Activated naive CD4-positive, alpha-beta T cell treated with anti-CD3 and anti-CD28 coated beads, Interleukin-2, amount 50 U/mL, for 24 hours (primary cell): ENCODE measurements around the gene SDCBP2.

Experiments used
- H3K27ac Mint-ChIP-seq: one replicate; pipeline ENCODE4 v1.8.0; 2021; ENCODE audit warnings: mild to moderate bottlenecking, mixed read lengths
- H3K27me3 Mint-ChIP-seq: one replicate; pipeline ENCODE4 v1.8.0; 2021; ENCODE audit warnings: mixed read lengths
- H3K36me3 Mint-ChIP-seq: one replicate; pipeline ENCODE4 v1.8.0; 2021; ENCODE audit warnings: mixed read lengths
- H3K4me1 Mint-ChIP-seq: one replicate; pipeline ENCODE4 v1.8.0; 2021; ENCODE audit warnings: mixed read lengths
- H3K4me3 Mint-ChIP-seq: one replicate; pipeline ENCODE4 v1.8.0; 2021; ENCODE audit warnings: mild to moderate bottlenecking, mixed read lengths
- H3K9me3 Mint-ChIP-seq: one replicate; pipeline ENCODE4 v1.8.0; 2021; ENCODE audit warnings: mixed read lengths

Gene SDCBP2

DNA sequence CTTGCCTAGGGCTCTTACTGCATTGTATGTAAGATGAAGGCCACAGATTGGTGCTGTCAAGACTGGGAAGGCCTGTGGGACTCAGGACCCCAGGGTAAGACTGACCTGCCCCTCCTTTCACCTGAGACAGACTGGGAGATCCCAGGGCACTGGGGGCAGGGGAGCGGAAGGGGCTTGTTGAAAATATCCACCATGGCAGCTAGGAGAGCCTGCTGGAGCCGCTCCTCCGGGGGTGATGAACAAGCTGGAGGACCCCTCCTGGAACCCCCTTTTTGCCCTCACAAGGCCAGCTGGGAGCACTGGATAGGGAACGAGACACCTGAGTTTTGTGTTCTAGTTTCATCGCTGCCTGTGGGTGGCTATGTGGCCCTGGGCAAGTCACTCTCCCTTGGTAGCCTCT is 9.2 kb upstream of the SDCBP2 start:
- Mint-ChIP-seq H3K9me3 (no peaks in the 10 kb centered on the region), H3K27ac (no peak overlapping the region), H3K4me3 (no peak overlapping the region), H3K27me3 (no peaks in the 10 kb centered on the region), H3K36me3 (no peaks in the 10 kb centered on the region), H3K4me1 (peaks cover 24% of the 10 kb centered on the region)

DNA sequence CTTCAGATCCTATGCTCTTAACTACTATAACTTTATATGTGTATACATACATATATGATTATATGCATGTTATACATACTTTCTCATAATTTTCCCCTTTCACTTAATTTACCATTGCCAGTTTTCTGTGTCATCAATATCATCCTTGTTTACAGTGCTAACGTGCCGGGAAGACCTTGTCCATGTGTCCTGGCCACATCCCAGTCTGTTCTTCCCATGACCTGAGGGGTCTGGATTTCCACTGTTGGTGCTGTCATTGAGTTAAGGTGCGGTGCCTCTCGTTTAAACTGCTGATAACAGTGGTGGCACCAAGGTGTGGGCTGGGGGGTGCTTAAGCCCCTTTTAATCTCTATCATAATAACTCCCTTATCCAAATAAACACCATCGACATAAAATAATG is 8.5 kb upstream of the SDCBP2 start:
- Mint-ChIP-seq H3K9me3 (no peaks in the 10 kb centered on the region), H3K4me1 (peaks cover 29% of the 10 kb centered on the region), H3K36me3 (no peaks in the 10 kb centered on the region), H3K4me3 (no peak overlapping the region), H3K27ac (peak overlapping the region; percentile 42), H3K27me3 (no peaks in the 10 kb centered on the region)

DNA sequence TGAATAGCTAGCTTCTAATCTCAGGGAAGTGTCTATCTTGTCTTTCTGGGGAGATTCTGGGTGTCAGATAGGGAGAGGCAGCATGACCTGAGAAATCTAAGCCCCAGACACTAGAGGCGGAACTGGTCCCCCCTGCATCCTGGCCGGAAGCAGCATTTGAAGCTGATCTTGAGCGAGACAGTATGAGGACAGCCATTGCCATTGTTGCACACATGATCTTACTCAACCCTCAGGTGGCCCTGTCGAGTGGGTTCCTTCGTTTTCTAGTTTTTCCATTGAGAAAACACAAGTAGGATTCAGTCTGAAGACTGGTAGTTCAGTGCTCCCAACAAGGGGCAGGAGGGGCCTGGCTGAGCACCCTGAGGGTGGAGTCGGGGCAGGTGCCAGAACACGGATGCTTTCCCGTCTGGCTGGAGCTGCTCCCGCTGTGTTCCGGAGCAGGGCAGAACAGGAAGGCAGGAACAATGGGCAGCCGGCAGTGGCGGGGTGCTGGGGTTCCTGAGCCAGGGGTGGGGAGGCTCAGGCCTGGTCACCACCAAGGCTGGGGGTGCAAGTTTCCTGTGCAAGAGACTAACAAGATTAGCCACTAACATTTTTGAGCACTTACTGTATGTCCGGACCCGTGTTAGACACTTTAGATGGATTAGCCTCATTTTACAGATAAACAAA is 7.9 kb upstream of the SDCBP2 start:
- Mint-ChIP-seq H3K4me1 (peaks cover 32% of the 10 kb centered on the region), H3K4me3 (no peak overlapping the region), H3K9me3 (no peaks in the 10 kb centered on the region), H3K27me3 (no peaks in the 10 kb centered on the region), H3K27ac (peak overlapping the region; percentile 82), H3K36me3 (no peaks in the 10 kb centered on the region)

DNA sequence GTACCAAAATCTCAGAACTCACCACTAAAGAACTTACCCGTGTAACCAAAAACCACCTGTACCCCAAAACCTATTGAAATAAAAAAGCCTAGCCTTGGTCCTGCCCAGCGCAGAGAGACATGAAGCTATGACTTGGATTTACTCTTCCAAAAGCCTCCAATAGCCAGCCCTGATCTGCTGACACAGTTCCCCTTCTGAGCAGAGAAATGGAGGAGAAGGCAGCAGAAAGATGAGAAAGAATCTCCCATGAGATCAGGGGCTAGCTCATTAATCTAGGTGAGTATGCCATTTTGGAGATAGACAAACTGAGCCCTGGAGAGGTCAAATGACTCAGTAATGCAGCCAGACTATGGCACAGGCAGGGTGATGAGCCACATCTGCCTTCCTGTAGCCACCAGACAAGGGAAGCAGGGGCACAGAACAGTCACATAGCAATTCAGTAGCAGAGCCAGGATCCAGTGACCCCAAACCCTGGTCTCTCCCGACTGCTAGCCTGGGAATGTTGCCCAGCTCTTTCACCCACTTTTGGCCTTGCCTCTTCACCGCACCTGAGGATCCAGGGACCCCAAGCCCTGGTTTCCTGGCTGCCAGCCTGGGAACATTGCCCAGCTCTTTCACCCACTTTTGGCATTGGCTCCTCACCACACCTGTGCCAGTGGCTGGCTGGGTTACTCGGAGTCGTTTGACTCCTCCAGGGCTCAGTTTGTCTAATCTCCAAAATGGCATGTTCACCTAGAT is 7.2 kb upstream of the SDCBP2 start:
- no peaks in the 10 kb centered on the region for H3K9me3 Mint-ChIP-seq
- H3K27me3 Mint-ChIP-seq, result no peaks in the 10 kb centered on the region
- peaks cover 34% of the 10 kb centered on the region for H3K4me1 Mint-ChIP-seq
- H3K36me3 Mint-ChIP-seq, result peaks cover 2% of the 10 kb centered on the region
- H3K4me3 Mint-ChIP-seq, result no peak overlapping the region
- H3K27ac Mint-ChIP-seq, result peak overlapping the region; percentile 82

DNA sequence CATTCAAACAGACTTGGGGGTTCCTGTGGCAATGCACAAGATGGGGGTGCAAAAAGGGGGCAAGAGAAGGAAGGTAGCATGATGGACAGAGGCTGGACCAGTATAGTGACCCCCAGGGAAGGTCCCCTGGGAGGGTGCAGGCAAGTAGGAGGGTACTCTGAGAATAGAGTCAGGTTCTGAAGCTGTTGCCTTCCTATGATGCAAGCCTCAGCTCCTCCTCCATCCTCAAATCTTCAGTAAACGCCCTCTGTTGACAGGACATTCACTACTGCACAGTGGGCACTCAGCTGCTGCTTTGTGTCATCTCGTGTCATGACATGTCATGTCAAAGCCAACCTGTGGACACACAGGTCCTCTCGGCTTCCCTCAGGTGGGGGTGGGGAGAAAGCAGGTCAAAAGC is 5.8 kb upstream of the SDCBP2 start:
- Mint-ChIP-seq H3K4me3 (no peak overlapping the region), H3K36me3 (peaks cover 2% of the 10 kb centered on the region), H3K4me1 (peaks cover 34% of the 10 kb centered on the region)

DNA sequence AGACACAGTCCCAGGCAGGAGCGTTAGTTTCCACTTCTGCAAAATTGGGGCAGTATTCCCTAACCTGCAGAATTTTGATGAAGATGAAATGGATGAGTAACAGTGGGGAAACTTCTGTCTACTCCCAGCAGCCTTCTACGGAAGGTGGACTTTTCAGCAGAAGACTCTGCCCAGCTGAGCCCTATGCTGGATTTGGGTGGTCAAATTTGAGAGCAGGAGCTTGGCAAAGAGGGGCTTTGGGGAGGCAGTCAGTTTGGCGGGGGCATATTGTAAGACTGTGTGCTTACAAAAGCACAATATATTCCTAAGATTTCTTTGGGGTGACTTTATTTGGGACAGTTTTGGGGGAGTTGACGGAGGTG is 5.4 kb upstream of the SDCBP2 start:
- Mint-ChIP-seq H3K27ac (no peak overlapping the region), H3K36me3 (peaks cover 2% of the 10 kb centered on the region), H3K9me3 (no peaks in the 10 kb centered on the region), H3K4me3 (no peak overlapping the region), H3K27me3 (no peaks in the 10 kb centered on the region), H3K4me1 (peaks cover 34% of the 10 kb centered on the region)

More for the DNA sequence above, 5.8 kb upstream of the SDCBP2 start:
- Mint-ChIP-seq H3K27me3 (no peaks in the 10 kb centered on the region), H3K9me3 (no peaks in the 10 kb centered on the region), H3K27ac (no peak overlapping the region)

DNA sequence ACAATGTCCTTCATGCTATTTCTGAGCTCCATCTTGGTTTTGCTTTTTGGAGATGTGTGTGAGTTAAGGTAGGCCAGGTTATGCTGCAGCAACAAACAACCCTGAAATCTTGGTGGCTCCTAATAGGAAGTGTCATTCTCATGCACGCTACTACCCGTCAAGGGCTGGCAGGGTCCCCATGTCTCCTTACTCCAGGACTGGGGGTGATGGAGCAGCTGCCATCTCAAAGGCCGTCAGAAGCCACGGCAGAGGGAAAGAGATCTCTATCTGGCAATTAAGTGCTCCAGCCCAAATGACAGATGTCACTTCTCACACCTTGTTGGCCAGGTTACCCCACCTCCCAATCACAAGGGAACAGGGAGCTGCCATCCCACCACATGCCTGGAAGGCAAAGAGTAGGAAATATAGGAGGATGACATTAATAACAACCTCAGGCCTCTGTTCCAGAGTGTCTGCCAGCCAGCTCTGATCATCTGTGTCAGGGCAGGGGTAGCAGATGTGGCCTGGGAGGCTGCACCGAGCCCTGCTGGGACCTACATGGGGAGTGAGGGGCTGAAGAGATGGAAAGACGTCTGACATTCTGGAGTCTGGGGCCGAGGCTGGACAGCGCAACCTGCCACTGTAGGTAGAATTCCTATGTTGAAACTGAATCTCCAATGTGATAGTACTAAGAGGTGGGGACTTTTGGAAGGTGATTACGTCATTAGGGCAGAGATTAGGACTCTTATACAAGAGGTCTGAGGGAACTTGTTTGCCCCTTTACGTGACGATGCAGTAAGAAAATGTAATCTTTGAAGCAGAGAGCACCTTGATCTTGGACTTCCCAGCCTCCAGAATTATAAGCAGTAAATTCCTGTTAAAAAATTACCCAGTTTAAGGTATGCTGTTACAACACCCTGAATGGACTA is 4.8 kb upstream of the SDCBP2 start:
- H3K36me3 Mint-ChIP-seq, result peaks cover 2% of the 10 kb centered on the region
- no peak overlapping the region for H3K4me3 Mint-ChIP-seq
- no peaks in the 10 kb centered on the region for H3K27me3 Mint-ChIP-seq
- H3K27ac Mint-ChIP-seq, result peak overlapping the region; percentile 32
- H3K9me3 Mint-ChIP-seq, result no peaks in the 10 kb centered on the region
- H3K4me1 Mint-ChIP-seq, result peaks cover 34% of the 10 kb centered on the region

DNA sequence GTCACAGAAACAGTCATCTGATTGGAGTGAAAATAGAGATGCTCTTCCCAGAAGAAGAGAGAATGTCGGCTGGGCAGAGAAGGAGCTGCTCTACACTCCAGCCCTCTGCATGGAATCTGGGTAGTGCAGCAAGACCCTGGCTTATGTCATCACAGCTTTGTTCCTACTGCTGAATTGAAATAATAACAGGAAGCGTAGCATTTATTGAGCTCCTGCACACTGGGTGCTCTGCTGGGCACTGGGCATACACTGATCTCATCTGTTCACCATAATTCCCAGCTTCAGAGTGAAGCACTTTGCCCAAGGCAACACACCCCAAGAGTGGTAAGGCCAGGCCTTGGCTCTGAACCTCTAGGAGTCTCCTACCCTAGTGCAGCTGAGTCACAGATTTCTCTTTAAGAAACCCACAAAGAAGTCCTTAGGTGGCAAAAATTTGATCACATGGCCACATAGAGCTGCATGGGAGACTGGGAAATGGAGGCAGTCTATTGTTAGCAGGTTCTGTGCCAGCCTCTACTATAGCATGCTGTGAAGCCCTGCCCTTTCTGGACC is 3.9 kb upstream of the SDCBP2 start:
- H3K4me3 Mint-ChIP-seq, result no peak overlapping the region
- no peak overlapping the region for H3K27ac Mint-ChIP-seq
- peaks cover 33% of the 10 kb centered on the region for H3K4me1 Mint-ChIP-seq
- H3K9me3 Mint-ChIP-seq, result no peaks in the 10 kb centered on the region
- H3K27me3 Mint-ChIP-seq, result no peaks in the 10 kb centered on the region
- peaks cover 2% of the 10 kb centered on the region for H3K36me3 Mint-ChIP-seq

DNA sequence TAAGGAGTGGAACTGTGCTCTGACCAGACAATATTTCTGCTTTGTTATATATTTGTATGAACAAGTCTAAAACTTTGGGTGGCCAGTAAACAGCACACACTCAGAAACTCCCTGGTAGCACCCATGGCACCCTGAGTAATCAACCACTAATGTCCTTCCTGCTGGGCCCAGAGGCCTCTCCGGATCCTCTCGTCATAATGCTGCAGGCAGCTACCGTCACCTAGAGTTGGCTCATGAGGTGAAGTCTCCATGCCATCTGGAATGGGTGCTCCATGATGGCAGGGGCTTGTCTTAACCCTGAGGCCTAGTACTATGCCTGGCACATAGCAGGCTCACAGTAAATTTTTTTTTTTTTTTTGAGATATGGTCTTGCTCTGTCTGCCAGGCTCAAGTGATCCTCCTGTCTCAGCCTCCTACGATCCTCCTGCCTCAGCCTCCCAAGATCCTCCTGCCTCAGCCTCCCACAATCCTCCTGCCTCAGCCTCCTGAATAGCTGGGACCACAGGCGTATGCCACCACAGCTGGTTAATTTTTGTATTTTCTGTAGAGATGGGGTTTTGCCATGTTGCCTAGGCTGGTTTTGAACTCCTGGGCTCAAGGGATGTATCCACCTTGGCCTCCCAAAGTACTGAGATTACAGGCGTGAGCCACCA is 3.0 kb upstream of the SDCBP2 start:
- Mint-ChIP-seq H3K27ac (peak overlapping the region; percentile 88), H3K36me3 (peaks cover 2% of the 10 kb centered on the region), H3K4me3 (no peak overlapping the region), H3K4me1 (peaks cover 27% of the 10 kb centered on the region), H3K9me3 (no peaks in the 10 kb centered on the region), H3K27me3 (no peaks in the 10 kb centered on the region)

DNA sequence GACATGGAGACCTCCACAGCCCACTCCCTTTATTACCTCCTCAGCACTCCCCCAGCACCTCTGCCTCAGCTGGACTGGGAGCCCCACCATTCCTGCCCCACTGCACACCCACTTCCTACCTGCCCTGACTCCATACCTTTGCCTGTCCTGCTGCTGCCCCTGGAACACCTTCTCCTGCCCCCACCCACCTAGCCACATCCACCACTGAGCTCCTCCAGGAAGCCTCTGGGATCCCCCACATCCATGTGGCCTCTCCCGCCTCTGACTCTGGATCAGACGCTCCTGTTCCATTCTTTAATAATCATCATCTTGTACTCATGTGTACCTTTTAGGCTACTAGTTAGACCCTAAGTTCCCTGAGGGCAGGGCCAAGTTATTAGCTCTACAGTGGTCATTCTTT is 2.2 kb upstream of the SDCBP2 start:
- Mint-ChIP-seq H3K4me1 (peaks cover 19% of the 10 kb centered on the region), H3K36me3 (peaks cover 2% of the 10 kb centered on the region), H3K27me3 (no peaks in the 10 kb centered on the region), H3K4me3 (no peak overlapping the region), H3K9me3 (no peaks in the 10 kb centered on the region), H3K27ac (peak overlapping the region; percentile 88)

DNA sequence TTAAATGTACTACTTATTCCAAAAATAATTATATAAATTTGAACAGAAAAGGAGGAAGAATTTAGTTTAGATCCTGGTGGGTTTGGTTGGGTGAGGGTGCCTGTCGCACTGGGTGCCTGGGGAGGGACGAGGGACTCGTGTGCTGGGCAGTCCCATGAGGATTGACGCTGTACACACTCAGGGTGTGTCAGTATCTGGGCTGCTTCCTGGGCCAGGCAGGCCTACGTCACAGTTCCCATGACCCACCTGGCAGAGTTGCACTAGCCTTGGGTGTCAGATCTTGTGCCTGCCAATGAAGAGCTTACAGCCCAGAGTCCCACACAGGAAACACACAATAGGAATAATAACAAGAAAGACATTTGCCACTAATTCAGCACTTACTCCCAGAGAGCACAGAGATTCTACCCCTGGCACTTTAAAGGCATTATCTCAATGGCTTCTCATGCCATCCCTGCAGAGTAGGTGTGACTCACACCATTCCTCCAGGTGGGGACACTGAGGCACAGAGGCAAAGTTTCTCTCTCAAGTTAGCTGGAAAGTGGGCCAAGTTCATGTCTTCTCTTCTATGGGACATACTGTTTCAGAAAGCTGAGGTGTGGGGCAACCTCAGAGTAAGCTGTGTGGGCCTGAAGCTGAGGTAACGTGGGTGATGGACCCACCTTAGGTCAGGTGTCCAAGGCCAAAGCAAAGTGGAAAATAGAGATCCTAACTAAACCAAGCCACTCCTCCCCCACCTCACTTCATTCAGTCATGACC is 1.3 kb upstream of the SDCBP2 start:
- Mint-ChIP-seq H3K27ac (peak overlapping the region; percentile 95), H3K4me3 (peak overlapping the region; percentile 27), H3K4me1 (peaks cover 15% of the 10 kb centered on the region), H3K36me3 (peaks cover 2% of the 10 kb centered on the region), H3K9me3 (no peaks in the 10 kb centered on the region), H3K27me3 (no peaks in the 10 kb centered on the region)

DNA sequence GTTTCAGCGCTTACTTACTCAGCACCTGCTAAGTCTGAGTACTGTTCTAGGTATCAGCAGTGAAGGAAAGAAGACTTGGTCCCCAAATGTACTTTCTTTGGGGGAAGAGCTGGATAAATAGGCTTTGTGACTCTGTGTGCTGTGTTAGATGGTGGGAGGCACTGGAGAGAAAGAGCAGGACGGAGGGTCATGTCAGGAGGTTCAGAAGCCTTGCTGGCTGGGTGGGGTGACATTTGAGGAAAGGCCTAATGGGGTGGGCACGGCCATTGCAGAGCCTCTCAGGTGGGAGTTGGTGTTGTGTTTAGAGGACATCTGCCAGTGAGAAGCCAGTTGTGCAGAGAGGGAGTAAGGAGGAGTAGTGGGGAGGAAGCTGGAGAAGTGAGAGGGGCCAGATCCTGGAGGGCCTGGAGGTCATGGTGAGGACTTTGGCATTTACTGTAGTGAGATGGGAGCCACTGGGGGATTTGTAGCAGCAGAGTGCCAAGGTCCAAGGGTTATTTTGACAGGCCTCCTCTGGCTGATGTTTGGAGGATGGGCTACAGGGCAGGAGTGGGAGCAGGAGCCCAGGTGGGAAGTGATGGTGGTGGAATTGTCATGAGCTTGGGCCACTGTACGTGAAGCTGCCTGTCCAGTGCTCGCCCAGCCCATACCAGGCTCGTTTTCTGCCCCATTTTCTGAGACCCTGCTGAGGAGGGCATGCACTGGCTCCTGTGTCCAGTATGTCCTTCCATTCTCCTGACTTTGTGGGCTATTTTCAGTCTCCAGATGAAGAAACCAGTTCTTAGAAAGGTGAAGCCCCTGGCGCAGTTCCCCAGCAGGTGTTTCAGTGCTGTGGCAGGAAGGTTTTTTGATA is 886 bp downstream of the SDCBP2 start:
- no peaks in the 10 kb centered on the region for H3K9me3 Mint-ChIP-seq
- peak overlapping the region; percentile 95 for H3K27ac Mint-ChIP-seq
- peaks cover 15% of the 10 kb centered on the region for H3K4me1 Mint-ChIP-seq
- H3K36me3 Mint-ChIP-seq, result peaks cover 2% of the 10 kb centered on the region
- H3K27me3 Mint-ChIP-seq, result no peaks in the 10 kb centered on the region
- no peak overlapping the region for H3K4me3 Mint-ChIP-seq

DNA sequence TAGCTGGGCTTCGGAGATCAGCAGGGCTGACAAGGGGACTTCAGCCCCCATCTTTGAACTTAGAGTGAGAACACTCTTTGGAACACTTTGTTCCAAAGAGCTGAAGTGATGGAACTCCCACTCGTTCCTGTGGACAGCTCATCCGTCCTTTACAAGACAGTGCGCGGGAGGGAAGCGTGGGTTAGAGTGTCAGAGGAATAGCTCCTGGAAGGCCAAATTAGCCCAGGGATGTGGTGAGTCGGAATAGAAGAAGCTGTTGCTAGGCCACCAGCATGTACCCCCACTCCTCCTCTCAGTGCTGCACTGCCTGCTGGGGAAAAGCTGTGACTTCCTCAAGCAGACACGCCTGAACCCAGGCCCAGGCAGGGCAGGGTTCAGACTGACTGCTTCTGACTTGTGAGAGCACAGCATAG is 1.7 kb downstream of the SDCBP2 start:
- no peak overlapping the region for H3K4me3 Mint-ChIP-seq
- H3K27ac Mint-ChIP-seq, result peak overlapping the region; percentile 95
- H3K27me3 Mint-ChIP-seq, result no peaks in the 10 kb centered on the region
- peaks cover 7% of the 10 kb centered on the region for H3K4me1 Mint-ChIP-seq
- H3K9me3 Mint-ChIP-seq, result no peaks in the 10 kb centered on the region
- H3K36me3 Mint-ChIP-seq, result peaks cover 2% of the 10 kb centered on the region
